Activated CD8-positive, alpha-beta T cell treated with anti-CD3 and anti-CD28 coated beads, Interleukin-2, amount 10 ng/mL, durations not matched to agents 7 days and 5 days (primary cell): ENCODE data around the gene ARNT2. TPM values are rescaled to one million over a fixed set of nuclear protein-coding genes. Genes with fewer than 3 reads are reported as not detected.

Source experiments
- ATAC-seq: fragments of 150-1000 bp; cut with Tn5 transposase; one replicate; pipeline ENCODE4 v1.10.0; 2021; ENCODE audit warnings: moderate library complexity
- CTCF ChIA-PET: fragments of 350-600 bp; sonication (Branson Sonifier 250); formaldehyde crosslinking; loops from one replicate; lab custom pipeline; 2021; ENCODE audit warnings: antibody characterized with exemption; lab: Charles Lee
- POLR2A ChIA-PET: fragments of 350-600 bp; sonication (Branson Sonifier 250); formaldehyde crosslinking; loops from one replicate; lab custom pipeline; 2021; ENCODE audit warnings: antibody characterized with exemption; lab: Charles Lee
- DNase-seq: peaks from one replicate; pipeline ENCODE4 v3.0.0-alpha.2; 2020
- H3K27ac Mint-ChIP-seq: one replicate; pipeline ENCODE4 v1.8.0; 2021; ENCODE audit warnings: mild to moderate bottlenecking, mixed read lengths
- H3K27me3 Mint-ChIP-seq: one replicate; pipeline ENCODE4 v1.8.0; 2021; ENCODE audit warnings: low read depth, mixed read lengths
- H3K36me3 Mint-ChIP-seq: one replicate; pipeline ENCODE4 v1.8.0; 2021; ENCODE audit warnings: low read depth, mixed read lengths
- H3K4me1 Mint-ChIP-seq: one replicate; pipeline ENCODE4 v1.8.0; 2021; ENCODE audit warnings: low read depth, mixed read lengths
- H3K4me3 Mint-ChIP-seq: one replicate; pipeline ENCODE4 v1.8.0; 2021; ENCODE audit warnings: mild to moderate bottlenecking, mixed read lengths
- H3K9me3 Mint-ChIP-seq: one replicate; pipeline ENCODE4 v1.8.0; 2022; ENCODE audit warnings: mixed read lengths; ENCODE audit not compliant: insufficient read depth
- total RNA-seq, 2 experiments: library from RNA; stranded (reverse); gene quantifications; one replicate each; pipeline ENCODE4 v1.2.3, GENCODE V29; 2021

The ARNT2 gene
- total RNA-seq, 2 experiments from 2014 or later = not detected

DNA sequence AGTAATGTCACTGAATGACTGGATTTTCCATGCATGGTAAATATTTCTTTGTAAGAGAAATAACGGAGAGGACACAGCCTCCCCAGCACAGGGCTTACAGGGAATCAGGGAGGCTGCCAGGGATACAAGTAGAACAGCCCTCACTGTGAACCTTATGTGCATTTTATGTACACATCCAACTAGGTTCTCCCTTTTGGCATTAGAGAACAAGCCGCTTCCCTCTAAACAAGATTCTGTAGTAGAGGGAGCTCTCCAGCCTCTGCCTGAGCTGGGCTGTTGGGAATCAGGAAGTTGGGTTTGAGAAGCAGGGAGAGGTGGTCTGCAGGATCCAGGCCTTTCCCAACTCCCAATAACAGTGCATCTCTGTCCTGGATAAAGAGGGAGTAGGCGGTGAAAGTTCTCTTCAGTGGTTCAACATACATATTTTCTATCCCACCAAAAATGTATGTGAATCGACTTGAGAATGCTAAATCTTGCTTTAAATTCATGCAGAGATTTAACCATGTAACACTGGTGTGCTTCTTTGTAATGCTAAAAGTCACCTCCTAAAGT lies 83.7 kb downstream of the ARNT2 start:
- H3K4me3 Mint-ChIP-seq = no peak overlapping the region
- no peak overlapping the region for H3K27ac Mint-ChIP-seq
- ATAC-seq (no peak), DNase-seq (no peak)
- H3K36me3 Mint-ChIP-seq = no peaks in the 10 kb centered on the region
- CTCF ChIA-PET = no interaction called here
- POLR2A ChIA-PET = no interaction called here
- no peaks in the 10 kb centered on the region for H3K4me1 Mint-ChIP-seq
- H3K9me3 Mint-ChIP-seq = no peaks in the 10 kb centered on the region
- H3K27me3 Mint-ChIP-seq = peaks cover 3% of the 10 kb centered on the region

DNA sequence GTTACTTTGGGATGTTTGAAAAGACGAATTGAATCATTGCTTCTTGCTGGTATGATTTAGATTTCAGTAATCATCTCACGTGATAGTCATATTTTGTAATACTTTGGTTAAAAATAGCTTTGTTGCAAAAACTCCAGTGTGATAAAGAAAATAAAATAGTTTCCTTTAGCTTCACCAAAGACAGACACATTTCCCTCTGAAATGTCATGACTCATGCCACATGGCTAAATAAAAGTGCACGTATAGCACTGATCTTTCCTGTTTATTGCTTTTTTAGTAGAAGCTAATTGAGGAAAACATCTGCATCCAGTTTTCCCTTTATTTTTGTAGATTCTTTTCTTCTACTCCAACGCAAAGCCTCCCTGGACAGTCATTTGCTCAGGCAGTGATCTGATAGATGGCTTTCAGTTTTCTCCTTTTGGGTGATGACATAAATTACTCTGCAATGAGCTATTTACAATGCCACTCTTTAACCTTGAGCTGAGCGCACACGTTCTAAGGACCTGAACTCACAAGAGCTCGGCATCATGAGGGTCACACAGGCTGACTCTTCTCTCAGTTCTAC lies 84.9 kb downstream of the ARNT2 start:
- Mint-ChIP-seq H3K27me3 (peaks cover 4% of the 10 kb centered on the region), H3K36me3 (no peaks in the 10 kb centered on the region), H3K4me3 (no peak overlapping the region), H3K9me3 (no peaks in the 10 kb centered on the region), H3K4me1 (no peaks in the 10 kb centered on the region), H3K27ac (no peak overlapping the region)
- no peak for ATAC-seq
- ChIA-PET POLR2A (no interaction called here), CTCF (no interaction called here)
- no peak for DNase-seq

DNA sequence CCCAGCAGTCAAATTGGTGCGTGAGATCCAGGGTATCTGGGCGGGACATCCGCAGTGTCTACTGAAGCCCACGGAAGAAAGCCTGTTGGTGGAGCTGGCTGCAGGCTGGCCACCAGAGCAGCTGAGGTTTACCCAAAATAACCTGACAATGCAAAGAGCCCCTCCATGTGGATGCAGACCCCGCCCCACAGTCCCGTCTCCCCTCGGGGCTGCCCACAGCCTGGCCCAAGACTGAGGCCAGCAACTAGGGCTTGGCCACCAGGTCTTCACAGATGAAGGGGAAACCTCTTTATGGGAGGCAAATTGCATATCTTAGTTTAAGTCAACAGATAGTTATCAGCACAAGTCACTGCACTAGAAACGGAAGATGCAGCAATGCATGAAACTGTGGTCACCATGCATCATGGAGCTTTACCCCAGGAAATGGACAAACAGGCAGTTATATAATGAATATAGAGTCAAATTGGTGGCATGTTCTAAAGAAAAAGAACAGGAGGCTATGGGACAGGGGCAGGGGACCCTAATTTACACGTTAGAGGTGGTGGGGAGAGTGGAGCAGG lies 86.3 kb downstream of the ARNT2 start:
- DNase-seq = no peak
- H3K9me3 Mint-ChIP-seq = no peaks in the 10 kb centered on the region
- CTCF ChIA-PET = no interaction called here
- no peak overlapping the region for H3K4me3 Mint-ChIP-seq
- H3K27ac Mint-ChIP-seq = no peak overlapping the region
- H3K4me1 Mint-ChIP-seq = no peaks in the 10 kb centered on the region
- POLR2A ChIA-PET = no interaction called here
- H3K36me3 Mint-ChIP-seq = no peaks in the 10 kb centered on the region
- H3K27me3 Mint-ChIP-seq = peaks cover 4% of the 10 kb centered on the region
- no peak for ATAC-seq

DNA sequence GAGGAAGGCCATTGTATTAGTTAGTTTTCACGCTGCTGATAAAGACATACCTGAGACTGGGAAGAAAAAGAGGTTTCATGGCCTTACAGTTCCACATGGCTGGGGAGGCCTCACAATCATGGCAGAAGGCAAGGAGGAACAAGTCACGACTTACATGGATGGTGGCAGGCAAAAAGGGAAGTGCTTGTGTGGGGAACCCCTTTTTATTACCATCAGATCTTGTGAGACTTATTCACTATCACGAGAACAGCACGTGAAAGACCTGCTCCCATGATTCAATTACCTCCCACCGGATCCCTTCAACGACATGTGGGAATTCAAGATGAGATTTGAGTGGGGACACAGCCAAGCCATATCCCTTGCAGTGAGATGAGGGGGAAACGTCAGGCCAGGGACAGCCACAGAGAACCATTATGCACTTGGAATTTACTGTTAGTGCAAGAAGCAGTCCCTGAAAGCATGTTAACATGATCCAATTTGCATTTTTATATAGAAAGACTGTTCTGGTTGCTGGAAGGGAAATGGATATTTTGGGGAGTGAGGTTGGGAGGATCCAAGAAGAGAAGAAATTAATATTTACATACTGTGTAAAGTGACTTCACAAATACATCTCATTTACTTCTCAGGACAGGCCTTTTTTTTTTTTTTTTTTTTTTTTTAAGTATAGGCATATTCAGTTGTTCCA lies 87.1 kb downstream of the ARNT2 start:
- ATAC-seq (no peak), DNase-seq (no peak)
- POLR2A ChIA-PET = no interaction called here
- Mint-ChIP-seq H3K9me3 (no peaks in the 10 kb centered on the region), H3K4me1 (no peaks in the 10 kb centered on the region), H3K4me3 (no peak overlapping the region), H3K36me3 (no peaks in the 10 kb centered on the region), H3K27me3 (peaks cover 4% of the 10 kb centered on the region), H3K27ac (no peak overlapping the region)
- CTCF ChIA-PET = no interaction called here

DNA sequence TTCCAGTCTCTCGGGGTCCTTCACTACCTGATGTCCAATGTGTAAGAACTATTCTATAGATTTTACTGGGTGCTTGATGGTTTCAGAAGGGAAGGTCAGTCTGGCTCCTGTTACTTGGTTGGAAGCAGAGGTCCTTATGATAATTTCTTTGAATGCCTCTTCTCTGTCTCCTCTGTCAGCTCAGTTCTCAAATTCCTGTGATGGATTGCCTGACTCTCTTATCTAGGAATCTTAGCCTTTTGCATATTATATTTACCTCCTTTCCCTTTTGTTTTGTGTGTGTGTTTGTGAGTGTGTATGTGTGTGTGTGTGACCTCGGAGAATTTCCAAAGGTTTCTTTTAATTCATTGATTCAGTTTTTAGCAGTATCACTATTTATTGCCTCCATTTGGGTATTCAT lies 88.2 kb downstream of the ARNT2 start:
- H3K27ac Mint-ChIP-seq = no peak overlapping the region

DNA sequence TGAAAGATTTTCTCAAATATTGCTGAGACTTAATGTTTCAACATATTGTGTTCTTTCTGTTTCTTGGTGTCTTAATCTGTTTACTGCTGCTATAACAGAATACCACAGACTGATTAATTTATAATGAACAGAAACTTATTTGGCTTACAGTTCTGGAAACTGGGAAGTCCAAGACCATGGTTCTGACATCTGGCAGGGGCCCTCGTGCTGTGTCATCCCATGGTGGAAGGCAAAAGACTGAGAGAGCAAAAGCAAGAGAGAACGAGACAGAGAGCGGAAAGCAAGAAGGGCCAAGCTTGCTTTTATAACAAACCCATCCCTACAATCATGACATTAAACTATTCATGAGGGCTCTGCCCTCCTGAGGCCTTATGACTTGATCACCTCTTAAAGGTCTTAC lies 88.7 kb downstream of the ARNT2 start:
- DNase-seq (no peak), ATAC-seq (no peak)
- CTCF ChIA-PET = no interaction called here
- POLR2A ChIA-PET = no interaction called here
- Mint-ChIP-seq H3K36me3 (no peaks in the 10 kb centered on the region), H3K27me3 (peaks cover 4% of the 10 kb centered on the region), H3K9me3 (no peaks in the 10 kb centered on the region), H3K4me3 (no peak overlapping the region), H3K27ac (no peak overlapping the region), H3K4me1 (no peaks in the 10 kb centered on the region)

More for the DNA sequence above, 88.2 kb downstream of the ARNT2 start:
- ChIA-PET CTCF (no interaction called here), POLR2A (no interaction called here)
- Mint-ChIP-seq H3K9me3 (no peaks in the 10 kb centered on the region), H3K4me1 (no peaks in the 10 kb centered on the region), H3K27me3 (peaks cover 4% of the 10 kb centered on the region), H3K36me3 (no peaks in the 10 kb centered on the region), H3K4me3 (no peak overlapping the region)
- DNase-seq (no peak), ATAC-seq (no peak)

DNA sequence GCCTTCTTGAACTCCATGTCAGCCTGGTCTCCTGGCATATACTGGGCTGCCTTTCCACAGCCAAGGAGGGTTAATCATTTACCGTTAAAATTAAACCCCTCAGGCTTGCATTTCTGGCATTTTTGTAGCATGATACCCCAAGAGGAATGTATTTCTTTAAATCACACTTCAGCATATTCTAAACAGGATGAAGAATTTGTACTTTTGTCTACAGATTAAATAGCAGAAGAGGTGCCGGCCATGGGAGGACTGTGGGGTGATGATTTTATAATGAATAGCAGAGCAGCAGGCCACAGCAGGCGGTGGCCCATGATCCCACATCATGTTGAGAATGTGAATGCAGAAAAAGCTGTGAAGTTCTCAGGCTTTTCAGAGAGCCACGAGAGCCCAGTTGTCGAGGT lies 90.2 kb downstream of the ARNT2 start:
- ATAC-seq (no peak), DNase-seq (no peak)
- ChIA-PET POLR2A (no interaction called here), CTCF (no interaction called here)
- H3K27me3 Mint-ChIP-seq = peaks cover 2% of the 10 kb centered on the region
- H3K9me3 Mint-ChIP-seq = no peaks in the 10 kb centered on the region
- H3K4me3 Mint-ChIP-seq = no peak overlapping the region
- no peaks in the 10 kb centered on the region for H3K36me3 Mint-ChIP-seq
- H3K4me1 Mint-ChIP-seq = no peaks in the 10 kb centered on the region
- no peak overlapping the region for H3K27ac Mint-ChIP-seq

DNA sequence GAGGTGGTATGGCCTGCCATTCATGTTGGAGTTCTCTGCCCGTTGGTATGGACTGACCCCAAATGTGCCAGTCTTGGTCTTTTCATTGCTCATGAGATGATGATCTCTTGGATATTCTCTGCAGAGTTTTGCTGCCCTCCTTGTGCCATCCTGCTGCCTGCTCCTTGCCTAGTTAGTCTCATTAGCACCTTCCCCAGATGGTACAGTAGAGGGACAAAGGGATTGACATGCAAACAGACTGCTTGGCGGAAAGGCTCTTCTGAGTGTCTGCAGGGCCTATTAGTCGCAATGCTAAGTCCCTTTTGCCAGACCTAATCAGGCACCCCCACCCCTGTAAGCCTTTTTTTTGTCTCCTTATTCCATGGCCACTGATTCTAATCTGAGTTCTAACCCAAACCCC lies 90.6 kb downstream of the ARNT2 start:
- no peak overlapping the region for H3K4me3 Mint-ChIP-seq
- POLR2A ChIA-PET = no interaction called here
- H3K9me3 Mint-ChIP-seq = no peaks in the 10 kb centered on the region
- DNase-seq = no peak
- no peak overlapping the region for H3K27ac Mint-ChIP-seq
- H3K27me3 Mint-ChIP-seq = peaks cover 2% of the 10 kb centered on the region
- no peaks in the 10 kb centered on the region for H3K4me1 Mint-ChIP-seq
- ATAC-seq = no peak
- H3K36me3 Mint-ChIP-seq = no peaks in the 10 kb centered on the region
- CTCF ChIA-PET = no interaction called here

DNA sequence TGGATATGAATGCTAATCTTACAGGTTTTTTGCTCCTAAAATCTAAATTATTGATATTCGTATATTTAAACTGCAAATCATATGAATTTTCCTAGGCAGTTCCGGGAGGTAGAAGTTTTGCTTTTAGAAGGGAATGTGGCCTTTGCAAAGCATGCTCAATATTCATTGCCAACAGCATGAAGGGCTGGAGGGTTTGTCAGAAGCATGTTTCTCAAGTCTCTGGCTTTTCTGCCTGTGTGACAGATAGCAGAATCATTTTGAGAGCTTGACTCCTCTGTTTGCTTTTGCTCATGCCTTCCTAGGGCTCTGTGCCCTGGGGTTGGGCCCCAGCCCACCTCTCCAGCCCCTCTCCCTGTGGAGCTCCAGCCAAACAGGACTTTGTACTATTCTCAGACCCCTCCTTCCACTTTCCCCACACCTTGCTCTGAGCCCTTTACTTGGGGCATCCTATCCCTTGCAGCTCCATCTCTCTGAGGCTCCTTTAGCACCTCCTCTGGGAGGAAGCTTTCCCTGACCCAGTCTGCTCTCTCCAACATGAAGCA lies 91.3 kb downstream of the ARNT2 start:
- H3K36me3 Mint-ChIP-seq = no peaks in the 10 kb centered on the region
- ATAC-seq = no peak

DNA sequence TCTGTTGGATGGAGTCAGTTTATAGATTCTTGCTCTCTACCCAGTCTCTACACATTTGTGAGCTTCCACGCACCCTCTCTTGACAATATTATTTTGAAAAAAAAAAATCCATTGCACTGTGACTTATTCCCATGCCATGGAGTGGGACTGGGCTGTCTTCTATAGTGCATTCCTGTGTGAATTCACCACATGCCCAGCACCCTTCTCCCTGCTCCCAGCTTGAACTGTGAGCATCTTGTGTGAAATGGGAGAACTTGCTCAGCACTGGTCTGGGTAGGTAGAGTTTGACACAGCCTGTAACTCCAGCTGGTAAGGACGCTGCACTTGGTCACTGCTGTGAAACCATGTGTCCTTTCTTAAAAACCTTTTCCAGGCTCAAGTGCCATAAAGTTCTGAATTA lies 91.9 kb downstream of the ARNT2 start:
- Mint-ChIP-seq H3K9me3 (no peaks in the 10 kb centered on the region), H3K4me1 (no peaks in the 10 kb centered on the region), H3K27ac (no peak overlapping the region), H3K27me3 (peaks cover 2% of the 10 kb centered on the region), H3K36me3 (no peaks in the 10 kb centered on the region), H3K4me3 (no peak overlapping the region)
- POLR2A ChIA-PET = no interaction called here
- ATAC-seq (no peak), DNase-seq (no peak)
- CTCF ChIA-PET = no interaction called here

More for the DNA sequence above, 91.3 kb downstream of the ARNT2 start:
- peaks cover 2% of the 10 kb centered on the region for H3K27me3 Mint-ChIP-seq
- ChIA-PET CTCF (no interaction called here), POLR2A (no interaction called here)
- no peak overlapping the region for H3K27ac Mint-ChIP-seq
- H3K4me1 Mint-ChIP-seq = no peaks in the 10 kb centered on the region
- H3K4me3 Mint-ChIP-seq = no peak overlapping the region
- H3K9me3 Mint-ChIP-seq = no peaks in the 10 kb centered on the region
- no peak for DNase-seq

DNA sequence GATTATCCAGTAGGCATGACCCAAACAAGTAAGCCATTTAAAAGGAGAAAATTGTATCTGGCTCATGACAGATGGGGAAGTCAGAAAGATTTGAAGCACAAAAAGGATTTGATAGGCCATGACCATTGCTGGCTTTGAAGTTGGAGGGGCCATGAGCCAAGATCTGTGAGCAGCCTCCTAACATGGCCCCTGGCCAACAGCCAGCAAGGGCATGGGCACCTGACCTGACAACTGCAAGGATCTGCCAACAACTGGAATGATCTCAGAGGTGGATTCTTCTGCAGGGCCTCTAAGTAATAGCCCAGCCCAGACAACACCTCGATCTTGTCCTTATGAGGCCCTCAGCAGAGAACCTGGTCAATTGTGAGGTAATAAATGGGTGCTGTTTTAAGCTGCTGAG lies 93.0 kb downstream of the ARNT2 start:
- ATAC-seq (no peak), DNase-seq (no peak)
- Mint-ChIP-seq H3K27ac (no peak overlapping the region), H3K27me3 (peaks cover 2% of the 10 kb centered on the region), H3K9me3 (no peaks in the 10 kb centered on the region), H3K36me3 (no peaks in the 10 kb centered on the region), H3K4me1 (no peaks in the 10 kb centered on the region), H3K4me3 (no peak overlapping the region)
- CTCF ChIA-PET = no interaction called here
- POLR2A ChIA-PET = no interaction called here

DNA sequence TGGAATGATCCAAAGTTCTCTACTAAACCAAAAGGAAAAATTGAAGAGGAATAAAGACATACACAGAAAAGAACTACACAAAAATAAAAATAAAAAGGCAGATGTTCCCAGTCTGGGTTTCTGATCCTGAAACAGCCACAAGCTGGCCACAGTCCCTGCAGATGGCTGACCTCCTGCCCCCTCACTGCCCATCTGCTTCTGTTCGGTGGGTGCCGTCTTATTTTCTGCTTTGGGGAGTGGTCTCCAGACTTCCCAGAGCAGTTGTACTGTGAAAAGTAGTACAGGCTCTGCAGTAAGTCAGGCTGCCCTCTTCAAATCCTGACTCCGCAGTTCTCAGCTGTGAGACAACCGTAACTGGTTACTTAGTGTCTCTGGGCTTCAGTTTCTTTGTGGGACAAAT lies 94.5 kb downstream of the ARNT2 start:
- no peak overlapping the region for H3K27ac Mint-ChIP-seq
- no peaks in the 10 kb centered on the region for H3K4me1 Mint-ChIP-seq
- H3K9me3 Mint-ChIP-seq = no peaks in the 10 kb centered on the region
- DNase-seq = no peak
- ChIA-PET POLR2A (no interaction called here), CTCF (no interaction called here)
- no peak overlapping the region for H3K4me3 Mint-ChIP-seq
- no peaks in the 10 kb centered on the region for H3K36me3 Mint-ChIP-seq
- no peak for ATAC-seq
- no peaks in the 10 kb centered on the region for H3K27me3 Mint-ChIP-seq
